HG03175 (cell line): ENCODE results near the gene FADS2.
"Not testable (repeated sequence)": the region's sequence is repeated elsewhere in the genome, so short reads cannot be mapped to it uniquely, and the experiment has no call there.

ENCODE experiments used
- ATAC-seq: cut with Tn5 transposase; IDR thresholded peaks from one replicate; pipeline ENCODE4 v1.9.1; 2021; ENCODE audit warnings: mild to moderate bottlenecking, moderate library complexity; ENCODE audit not compliant: unreplicated experiment

FADS2 gene

GRCh38 chr11:61864814-61865775 lies 37.0 kb downstream of the FADS2 start:
- no peak for ATAC-seq

GRCh38 chr11:61866231-61866957 lies 38.3 kb downstream of the FADS2 start:
- ATAC-seq, result no peak

DNA sequence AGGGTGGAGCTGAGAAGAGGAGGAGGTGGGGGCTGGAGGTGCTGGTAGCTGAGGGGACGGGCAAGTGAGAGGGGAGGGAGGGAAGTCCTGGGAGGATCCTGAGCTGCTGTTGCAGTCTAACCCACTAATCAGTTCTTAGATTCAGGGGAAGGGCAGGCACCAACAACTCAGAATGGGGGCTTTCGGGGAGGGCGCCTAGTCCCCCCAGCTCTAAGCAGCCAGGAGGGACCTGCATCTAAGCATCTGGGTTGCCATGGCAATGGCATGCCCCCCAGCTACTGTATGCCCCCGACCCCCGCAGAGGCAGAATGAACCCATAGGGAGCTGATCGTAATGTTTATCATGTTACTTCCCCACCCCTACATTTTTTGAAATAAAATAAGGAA lies 38.9 kb downstream of the FADS2 start:
- ATAC-seq, result no peak

DNA sequence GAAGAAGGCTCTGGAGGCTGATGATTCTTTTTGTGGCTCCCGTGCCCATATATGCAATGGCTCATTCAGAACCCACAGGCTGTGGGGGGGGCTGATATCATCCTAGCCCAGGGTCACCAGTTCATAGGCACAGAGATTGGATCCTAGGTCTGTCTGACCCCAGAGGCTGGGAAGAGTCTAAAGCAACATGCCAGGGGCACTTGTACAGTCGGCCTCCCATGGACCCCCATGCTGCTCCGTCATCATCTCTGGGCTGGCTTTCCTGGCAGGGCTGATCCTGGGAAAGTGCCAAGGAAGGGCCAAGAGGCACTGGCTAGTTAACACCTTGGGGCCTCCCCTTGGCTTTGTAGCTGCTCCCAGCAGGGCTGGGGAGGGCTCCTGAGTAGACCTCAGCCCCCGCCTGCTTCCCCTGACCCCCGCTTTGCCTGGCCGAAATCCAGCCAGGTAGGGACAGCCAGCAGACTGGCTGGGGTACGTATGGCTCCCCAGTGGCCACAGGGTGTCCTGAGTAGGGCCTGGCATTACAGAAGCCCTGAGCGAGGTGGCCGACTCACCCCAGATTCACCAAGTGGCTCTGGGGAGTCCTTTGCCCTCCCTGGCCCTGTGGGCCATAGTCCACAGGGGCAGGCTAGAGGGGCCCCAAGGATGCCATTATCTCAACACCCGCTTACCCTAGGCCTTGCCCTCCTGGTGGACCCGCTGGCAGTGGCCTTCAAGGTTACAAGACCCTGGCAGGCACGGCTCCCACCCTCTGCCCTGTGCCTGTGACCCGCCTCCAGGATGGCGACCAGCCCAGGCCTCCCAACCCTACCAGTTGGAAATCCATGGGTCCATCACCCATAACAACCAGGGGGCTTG lies 40.7 kb downstream of the FADS2 start:
- no peak for ATAC-seq

- ATAC-seq, result no peak
Observed at GRCh38 chr11:61869429-61869707, 41.3 kb downstream of the FADS2 start.

GRCh38 chr11:61869708-61870451 lies 41.8 kb downstream of the FADS2 start:
- no peak for ATAC-seq

GRCh38 chr11:61870541-61871031 lies 42.5 kb downstream of the FADS2 start:
- no peak for ATAC-seq

GRCh38 chr11:61871158-61871597 lies 43.1 kb downstream of the FADS2 start:
- peak; percentile 75 for ATAC-seq

- ATAC-seq, result no peak
Observed at GRCh38 chr11:61872935-61873565, 45.0 kb downstream of the FADS2 start.

DNA sequence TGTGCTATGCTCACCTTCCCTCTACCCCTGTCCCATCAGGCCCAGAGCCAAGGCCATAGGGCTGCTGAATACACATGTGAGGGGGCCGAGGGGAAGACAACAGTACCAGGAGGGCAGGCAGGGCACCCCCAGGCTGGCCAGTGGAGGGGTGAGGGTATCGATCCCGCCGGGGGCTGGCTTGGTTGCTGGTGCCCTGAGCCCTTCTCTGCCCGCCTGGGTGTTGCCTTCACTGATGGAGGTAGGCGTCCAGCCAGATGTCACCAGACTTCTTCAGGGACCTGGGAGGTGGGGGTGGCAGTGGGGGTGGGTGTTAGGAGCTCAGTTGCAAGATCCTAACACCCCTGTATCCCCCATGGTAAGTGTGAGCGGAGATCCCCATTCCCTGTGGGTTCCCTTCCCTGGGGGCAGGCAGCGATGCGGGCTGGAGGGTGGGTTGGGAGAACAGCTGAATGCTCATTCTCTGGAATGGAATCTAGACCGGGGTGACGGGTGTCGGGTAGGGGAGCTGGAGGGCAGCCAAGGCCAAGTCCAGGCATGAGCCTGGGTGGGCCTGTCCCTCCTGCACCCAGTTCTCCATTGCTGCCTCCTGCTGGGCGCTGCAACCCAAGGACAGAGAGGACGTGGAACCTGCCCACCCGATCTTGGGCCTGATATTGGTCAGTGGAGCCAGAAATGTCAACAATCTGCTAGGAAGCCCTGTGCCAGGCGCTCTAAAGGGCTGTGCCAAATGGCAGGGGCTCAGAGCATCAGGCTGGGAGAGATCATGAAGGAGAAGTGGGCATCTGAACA lies 45.7 kb downstream of the FADS2 start:
- no peak for ATAC-seq

DNA sequence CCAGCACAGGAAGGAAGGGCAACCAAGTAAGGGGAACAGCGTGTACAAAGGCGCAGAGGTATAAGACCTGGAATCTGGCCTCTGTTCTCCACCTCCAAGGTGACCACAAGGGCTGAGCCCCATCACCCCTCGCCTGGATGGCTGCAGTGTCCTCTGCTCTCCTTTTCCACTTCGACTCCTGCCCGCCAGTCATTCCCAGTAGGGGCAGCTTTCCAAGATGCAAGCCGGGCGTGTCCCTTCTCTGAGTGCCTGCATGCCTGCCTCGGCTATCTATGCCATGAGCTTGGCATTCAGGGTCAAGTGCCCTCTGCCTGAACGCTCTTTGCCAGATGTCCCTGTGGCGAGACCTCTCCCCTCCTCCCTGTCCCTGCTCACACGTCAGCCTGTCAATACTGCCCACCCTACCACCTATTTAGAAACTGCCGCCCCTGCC lies 46.3 kb downstream of the FADS2 start:
- no peak for ATAC-seq

GRCh38 chr11:61874853-61875252 lies 46.8 kb downstream of the FADS2 start:
- no peak for ATAC-seq

DNA sequence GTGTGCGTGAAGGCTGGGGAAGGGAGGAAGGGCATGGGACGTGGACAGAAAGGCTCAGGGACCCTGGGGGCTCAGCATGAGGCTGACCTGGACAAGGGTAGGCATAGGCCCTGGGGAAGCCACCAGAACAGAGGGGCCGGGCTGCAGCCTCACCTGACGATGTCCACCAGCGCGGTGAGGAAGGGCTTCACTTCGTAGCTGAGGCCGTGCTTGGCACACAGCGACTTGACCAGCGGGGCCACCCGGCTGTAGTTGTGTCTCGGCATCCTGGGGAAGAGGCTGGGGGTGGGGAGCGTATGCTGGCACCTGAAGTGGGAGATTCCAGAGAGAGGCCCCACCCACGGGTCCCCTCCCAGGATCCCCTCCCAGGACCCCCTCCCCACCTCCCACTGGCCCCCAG lies 47.6 kb downstream of the FADS2 start:
- ATAC-seq, result no peak

DNA sequence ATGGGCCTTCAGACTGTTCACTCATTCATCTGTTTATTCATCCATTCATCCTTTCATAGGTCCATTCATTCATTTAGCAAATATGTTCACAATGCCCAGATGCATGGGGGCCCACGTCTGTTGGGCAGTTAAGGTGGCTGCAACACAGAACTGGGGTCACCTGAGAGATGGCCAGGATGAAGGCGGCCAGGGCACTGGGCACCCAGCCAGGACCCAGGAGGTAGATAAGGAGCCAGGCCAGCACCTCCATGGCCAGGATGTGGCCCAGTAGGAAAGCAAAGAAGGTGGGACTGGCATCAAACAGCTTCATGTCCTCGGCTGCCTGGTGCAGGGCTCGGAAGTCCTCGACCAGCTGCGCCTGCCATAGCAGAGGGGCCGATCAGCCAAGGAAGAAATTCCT lies 51.1 kb downstream of the FADS2 start:
- ATAC-seq, result no peak

- no peak for ATAC-seq
Observed at GRCh38 chr11:61880031-61880430, 51.9 kb downstream of the FADS2 start.

DNA sequence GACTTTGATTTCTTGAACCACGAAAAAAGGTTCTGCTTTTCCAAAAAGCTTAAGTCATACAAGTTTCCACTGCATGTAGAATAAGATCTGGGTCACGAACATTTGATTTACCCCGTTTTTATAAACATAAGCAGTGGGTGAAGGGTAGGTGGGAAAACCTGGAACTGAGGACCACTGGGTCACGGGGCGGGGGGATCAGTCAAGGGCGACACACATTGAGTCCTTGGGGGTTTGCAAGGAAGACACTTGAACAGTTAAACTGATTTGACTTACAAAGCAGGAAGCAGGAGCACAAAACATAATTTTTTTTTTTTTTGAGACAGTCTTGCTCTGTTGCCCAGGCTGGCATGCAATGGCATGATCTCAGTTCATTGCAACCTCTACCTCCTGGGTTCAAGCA lies 52.4 kb downstream of the FADS2 start:
- no peak for ATAC-seq

DNA sequence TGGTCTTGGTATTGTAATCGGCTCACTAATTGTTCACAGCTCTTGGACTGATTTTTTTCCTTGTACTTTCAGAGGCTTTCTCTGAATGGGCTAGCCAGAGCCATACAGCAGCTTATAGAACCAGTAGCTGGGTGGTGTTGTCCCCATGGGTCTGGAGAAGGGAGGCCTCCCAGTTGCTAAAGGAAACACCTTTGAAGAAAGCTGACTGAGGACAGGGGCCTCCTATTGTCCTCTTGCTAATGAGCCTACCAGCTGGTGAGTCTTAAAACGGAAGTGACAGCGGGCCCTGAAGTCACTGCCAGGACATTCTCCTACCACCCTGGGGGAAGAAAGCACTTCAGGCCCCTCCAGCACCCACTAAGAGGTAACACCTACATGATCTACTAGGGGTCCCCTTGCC lies 53.3 kb downstream of the FADS2 start:
- ATAC-seq, result no peak

DNA sequence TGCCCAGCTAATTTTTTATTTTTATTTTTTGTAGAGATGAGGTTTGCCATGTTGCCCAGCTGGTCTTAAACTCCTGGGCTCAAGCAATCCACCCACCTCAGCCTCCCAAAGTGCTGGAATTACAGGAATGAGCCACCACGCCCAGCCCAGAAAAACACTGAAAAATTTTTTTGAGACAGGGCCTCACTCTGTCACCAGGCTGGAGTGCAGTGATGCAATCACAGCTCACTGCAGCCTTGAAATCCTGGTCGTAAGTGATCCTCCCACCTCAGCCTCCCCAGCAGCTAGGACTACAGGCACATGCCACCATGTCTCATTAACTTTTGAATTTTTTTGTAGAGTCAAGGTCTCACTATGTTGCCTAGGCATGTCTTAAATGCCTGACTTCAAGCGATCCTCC lies 54.2 kb downstream of the FADS2 start:
- ATAC-seq, result not testable (repeated sequence)

GRCh38 chr11:61882879-61883278 lies 54.8 kb downstream of the FADS2 start:
- ATAC-seq, result no peak
